GM12892 (cell line): Measurements from ENCODE around the gene PTP4A2.

Experiments used
- POLR2AphosphoS5 ChIP-seq: IDR thresholded peaks from 2 replicates; pipeline ENCODE4 v1.6.1; 2011; ENCODE audit warnings: low read depth, low read length, control low read depth
- TAF1 ChIP-seq: IDR thresholded peaks from 2 replicates; pipeline ENCODE4 v1.6.1; 2011; ENCODE audit warnings: low read depth, mild to moderate bottlenecking, control low read depth, low read length, borderline replicate concordance

DNA sequence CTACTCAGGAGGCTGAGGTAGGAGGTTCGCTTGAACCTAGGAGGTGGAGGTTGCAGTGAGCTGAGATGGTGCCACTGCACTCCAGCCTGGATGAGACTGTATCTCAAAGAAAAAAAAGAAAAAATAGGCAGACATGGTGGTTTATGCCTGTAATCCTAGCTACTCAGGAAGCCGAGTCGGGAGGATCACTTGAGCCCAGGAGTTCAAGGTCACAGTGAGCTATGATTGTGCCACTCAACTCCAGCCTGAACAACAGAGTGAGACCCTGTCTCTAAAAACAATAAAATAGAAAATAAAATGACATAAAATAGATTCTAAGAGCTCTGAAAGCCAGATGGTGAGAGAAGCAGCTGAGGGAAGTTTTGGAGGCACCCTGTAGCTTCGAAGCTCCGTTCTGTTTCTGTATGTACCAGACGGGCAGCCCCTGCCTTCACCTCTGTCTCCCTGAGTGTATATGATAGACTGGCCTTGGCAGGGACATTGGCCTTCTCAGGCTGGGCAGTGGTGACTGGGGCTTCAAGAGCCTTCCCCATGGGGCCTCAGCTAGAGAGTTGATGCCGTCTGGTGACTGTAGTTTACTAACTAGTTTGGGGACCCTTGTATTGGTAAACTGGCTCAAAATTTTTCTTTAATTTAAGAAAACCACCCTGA is 68.0 kb downstream of the PTP4A2 start:
- TF ChIP-seq TAF1 (no peak), POLR2AphosphoS5 (no peak)
